Astrocyte of the spinal cord (primary cell): ENCODE measurements around the gene PXT1.

Experiments used
- DNase-seq: peaks from one replicate; pipeline ENCODE4 v3.0.0; 2011; ENCODE audit warnings: low read depth, low spot score
- H3K4me3 ChIP-seq: 2 replicates; pipeline ENCODE4 v1.5.1; 2011; ENCODE audit warnings: low read depth, mild to moderate bottlenecking, low read length, moderate library complexity
- in situ Hi-C: cut with HindIII; loops from 2 replicates; pipeline ENCODE4 v1.10.0; 2017; ENCODE audit warnings: low sequenced_read_pairs
- TF ChIP-seq, protein P1 (sequence below): IDR thresholded peaks from 2 replicates; pipeline ENCODE4 v1.5.1; 2012; ENCODE audit warnings: low read depth, mild to moderate bottlenecking, low read length, inconsistent platforms

PXT1 gene, protein sequence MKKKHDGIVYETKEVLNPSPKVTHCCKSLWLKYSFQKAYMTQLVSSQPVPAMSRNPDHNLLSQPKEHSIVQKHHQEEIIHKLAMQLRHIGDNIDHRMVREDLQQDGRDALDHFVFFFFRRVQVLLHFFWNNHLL

GRCh38 chr6:36442671-36443470 is at the start of gene PXT1, which contains the start of gene KCTD20:
Gene PXT1, minus strand, starts transcription at chr6:36442854. Its CDS starts 16,772 bp downstream, at chr6:36426082.
Gene KCTD20, plus strand, starts transcription at chr6:36443000. Its CDS starts 27,098 bp downstream, at chr6:36470098.
- TF ChIP-seq, protein P1, sequence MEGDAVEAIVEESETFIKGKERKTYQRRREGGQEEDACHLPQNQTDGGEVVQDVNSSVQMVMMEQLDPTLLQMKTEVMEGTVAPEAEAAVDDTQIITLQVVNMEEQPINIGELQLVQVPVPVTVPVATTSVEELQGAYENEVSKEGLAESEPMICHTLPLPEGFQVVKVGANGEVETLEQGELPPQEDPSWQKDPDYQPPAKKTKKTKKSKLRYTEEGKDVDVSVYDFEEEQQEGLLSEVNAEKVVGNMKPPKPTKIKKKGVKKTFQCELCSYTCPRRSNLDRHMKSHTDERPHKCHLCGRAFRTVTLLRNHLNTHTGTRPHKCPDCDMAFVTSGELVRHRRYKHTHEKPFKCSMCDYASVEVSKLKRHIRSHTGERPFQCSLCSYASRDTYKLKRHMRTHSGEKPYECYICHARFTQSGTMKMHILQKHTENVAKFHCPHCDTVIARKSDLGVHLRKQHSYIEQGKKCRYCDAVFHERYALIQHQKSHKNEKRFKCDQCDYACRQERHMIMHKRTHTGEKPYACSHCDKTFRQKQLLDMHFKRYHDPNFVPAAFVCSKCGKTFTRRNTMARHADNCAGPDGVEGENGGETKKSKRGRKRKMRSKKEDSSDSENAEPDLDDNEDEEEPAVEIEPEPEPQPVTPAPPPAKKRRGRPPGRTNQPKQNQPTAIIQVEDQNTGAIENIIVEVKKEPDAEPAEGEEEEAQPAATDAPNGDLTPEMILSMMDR, result no peak
- peak; percentile 90 for DNase-seq
- H3K4me3 ChIP-seq, result peak within 1 kb of the TSS; percentile 84
- in situ Hi-C loops, result no loop called here

GRCh38 chr6:36492092-36492491 is 49.4 kb upstream of the PXT1 start:
- no peak overlapping the region for H3K4me3 ChIP-seq
- TF ChIP-seq, protein P1, result no peak
- in situ Hi-C loops, result no loop called here

DNA sequence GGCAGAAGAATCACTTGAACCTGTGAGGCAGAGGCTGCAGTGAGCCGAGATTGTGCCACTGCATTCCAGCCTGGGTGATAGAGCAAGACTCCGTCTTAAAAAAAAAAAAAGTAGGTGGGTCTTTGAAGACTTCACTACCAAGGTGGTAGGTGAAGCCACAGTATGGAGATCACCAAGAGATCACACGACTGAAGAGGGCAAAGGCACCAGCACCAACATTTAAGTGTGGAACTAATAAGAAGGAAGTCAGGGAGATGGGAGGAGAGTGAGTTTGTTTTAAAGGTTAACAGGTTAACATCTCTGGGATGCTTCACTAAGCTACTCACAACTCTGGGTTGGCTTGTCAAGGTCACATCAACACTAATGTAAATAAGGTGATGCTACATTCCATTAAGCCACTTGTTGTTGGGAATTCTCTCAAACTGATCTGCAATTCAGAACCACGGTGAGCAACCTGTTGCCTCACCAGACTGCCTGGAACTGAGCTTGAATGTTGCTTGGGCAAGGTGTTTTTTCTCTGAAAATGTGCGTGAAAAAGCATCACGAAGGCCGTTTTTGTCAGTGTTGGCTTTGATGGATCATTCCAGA is 48.8 kb upstream of the PXT1 start:
- in situ Hi-C loops, result no loop called here
- TF ChIP-seq, protein P1, result no peak
- no peak for DNase-seq
- H3K4me3 ChIP-seq, result no peak overlapping the region

More at GRCh38 chr6:36492092-36492491, 49.4 kb upstream of the PXT1 start:
- DNase-seq, result no peak

DNA sequence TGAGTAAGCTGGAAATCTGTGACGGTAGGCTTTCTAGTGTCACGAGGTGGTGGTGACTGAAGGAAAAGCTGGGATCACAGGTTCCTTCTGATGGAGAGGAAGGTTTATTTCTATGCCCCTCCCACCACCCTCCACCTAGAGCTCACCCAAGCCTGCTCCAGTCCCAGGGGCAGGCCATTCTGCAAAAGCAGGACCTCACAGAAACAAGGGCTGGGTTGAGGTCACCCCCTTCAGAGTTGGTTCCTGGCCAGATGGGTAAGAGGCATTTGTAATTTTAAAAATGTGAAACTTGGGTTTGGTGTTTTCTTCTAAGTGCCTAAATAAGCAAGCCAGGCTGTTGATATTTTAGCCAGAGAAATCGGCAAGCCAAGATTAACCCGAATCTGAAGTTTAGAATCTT is 46.8 kb upstream of the PXT1 start:
- DNase-seq, result no peak
- in situ Hi-C loops, result no loop called here
- TF ChIP-seq, protein P1, result no peak
- no peak overlapping the region for H3K4me3 ChIP-seq

- DNase-seq, result no peak
- TF ChIP-seq, protein P1, result no peak
- no peak overlapping the region for H3K4me3 ChIP-seq
- in situ Hi-C loops, result no loop called here
Measured at GRCh38 chr6:36488221-36488620, 45.6 kb upstream of the PXT1 start.

GRCh38 chr6:36487698-36488097 is 45.0 kb upstream of the PXT1 start:
- DNase-seq, result no peak
- no peak overlapping the region for H3K4me3 ChIP-seq
- TF ChIP-seq, protein P1, result no peak
- in situ Hi-C loops, result no loop called here
